Measurements from ENCODE around the gene TPPP.

GRCh38 chr5:663436-664342, 29.5 kb downstream of the TPPP start:
- no peak for TF ChIP-seq CTCF (IDR thresholded peaks at IDR 0.05)
- TF ChIP-seq POLR2A (IDR thresholded peaks at IDR 0.05): no peak
